Skeletal muscle tissue (tissue), 4 donors: ENCODE results near the gene BTC. TPM values are rescaled to one million over a fixed set of nuclear protein-coding genes. Genes with fewer than 3 reads are reported as not detected.

Experiments used
- H3K27ac ChIP-seq: one replicate; pipeline ENCODE4 v1.7.0; 2013; ENCODE audit warnings: mild to moderate bottlenecking, low read depth, low read length, inconsistent platforms
- H3K27me3 ChIP-seq, 3 donors: one replicate each; pipeline ENCODE4 v1.7.0; 2013; ENCODE audit warnings: low read length in 3 of 3; ENCODE audit not compliant: control insufficient read depth in 3 of 3, insufficient read depth in 3 of 3
- H3K36me3 ChIP-seq, 3 donors: one replicate each; pipeline ENCODE4 v1.7.0; 2013; ENCODE audit warnings: low read length in 3 of 3; ENCODE audit not compliant: control insufficient read depth in 3 of 3, insufficient read depth in 3 of 3
- H3K4me1 ChIP-seq, 3 donors: one replicate each; pipeline ENCODE4 v1.7.0; 2013; ENCODE audit warnings: low read length in 3 of 3, mild to moderate bottlenecking in 3 of 3; ENCODE audit not compliant: control insufficient read depth in 3 of 3, insufficient read depth in 3 of 3
- H3K4me3 ChIP-seq, 3 donors: one replicate each; pipeline ENCODE4 v1.7.0; 2013; ENCODE audit warnings: low read length in 3 of 3
- H3K9ac ChIP-seq, 3 donors: one replicate each; pipeline ENCODE4 v1.7.0; 2013; ENCODE audit warnings: low read length in 3 of 3, mild to moderate bottlenecking in 3 of 3, moderate library complexity in 2 of 3, low read depth in 1 of 3
- H3K9me3 ChIP-seq, 3 donors: one replicate each; pipeline ENCODE4 v1.7.0; 2013; ENCODE audit warnings: low read length in 3 of 3; ENCODE audit not compliant: control insufficient read depth in 3 of 3
- total RNA-seq: library from RNA; depleted of rRNA; stranded (reverse); fragments of >200 nt; gene quantifications from one replicate; pipeline ENCODE4 v1.2.3, GENCODE V29; 2014
- donor health status: Osteomylitis.

Gene BTC
- total RNA-seq, 1 donor from 2014 or later, result 3.1 TPM

- no peaks in the 10 kb centered on the region for H3K36me3 ChIP-seq
- H3K27me3 ChIP-seq, result no peaks in the 10 kb centered on the region
- no peaks in the 10 kb centered on the region for H3K9me3 ChIP-seq
- no peak overlapping the region for H3K9ac ChIP-seq
- no peak overlapping the region for H3K4me3 ChIP-seq
- H3K27ac ChIP-seq, result no peak overlapping the region
- no peaks in the 10 kb centered on the region for H3K4me1 ChIP-seq
Measured at GRCh38 chr4:74764119-74764518, 30.2 kb downstream of the BTC start.

GRCh38 chr4:74758551-74759145 lies 35.7 kb downstream of the BTC start:
- Histone ChIP-seq H3K4me3 (no peak overlapping the region), H3K4me1 (peaks cover 0 to 3% (median 0%) of the 10 kb centered on the region in 3 donors), H3K27ac (no peak overlapping the region), H3K9me3 (no peaks in the 10 kb centered on the region), H3K9ac (no peak overlapping the region), H3K27me3 (no peaks in the 10 kb centered on the region), H3K36me3 (no peaks in the 10 kb centered on the region)

GRCh38 chr4:74757136-74757535 lies 37.2 kb downstream of the BTC start:
- no peak overlapping the region for H3K27ac ChIP-seq

GRCh38 chr4:74755486-74755885 lies 38.8 kb downstream of the BTC start:
- Histone ChIP-seq H3K9me3 (no peaks in the 10 kb centered on the region), H3K27me3 (no peaks in the 10 kb centered on the region), H3K4me3 (peak overlapping the region in 1 of 3 donors; percentile 9), H3K9ac (no peak overlapping the region), H3K36me3 (no peaks in the 10 kb centered on the region), H3K4me1 (peaks cover 0 to 3% (median 0%) of the 10 kb centered on the region in 3 donors), H3K27ac (no peak overlapping the region)

More at GRCh38 chr4:74757136-74757535, 37.2 kb downstream of the BTC start:
- H3K36me3 ChIP-seq, result no peaks in the 10 kb centered on the region
- no peak overlapping the region for H3K4me3 ChIP-seq
- no peak overlapping the region for H3K9ac ChIP-seq
- H3K9me3 ChIP-seq, result no peaks in the 10 kb centered on the region
- H3K27me3 ChIP-seq, result no peaks in the 10 kb centered on the region
- peaks cover 0 to 3% (median 0%) of the 10 kb centered on the region in 3 donors for H3K4me1 ChIP-seq

- H3K27ac ChIP-seq, result no peak overlapping the region
- H3K27me3 ChIP-seq, result no peaks in the 10 kb centered on the region
- peaks cover 0 to 3% (median 0%) of the 10 kb centered on the region in 3 donors for H3K4me1 ChIP-seq
- no peak overlapping the region for H3K9ac ChIP-seq
- no peak overlapping the region for H3K4me3 ChIP-seq
- H3K36me3 ChIP-seq, result no peaks in the 10 kb centered on the region
- H3K9me3 ChIP-seq, result no peaks in the 10 kb centered on the region
Measured at GRCh38 chr4:74754218-74754617, 40.1 kb downstream of the BTC start.

GRCh38 chr4:74752798-74753197 lies 41.5 kb downstream of the BTC start:
- H3K4me1 ChIP-seq, result peaks cover 0 to 3% (median 0%) of the 10 kb centered on the region in 3 donors
- H3K36me3 ChIP-seq, result no peaks in the 10 kb centered on the region
- no peak overlapping the region for H3K27ac ChIP-seq
- no peaks in the 10 kb centered on the region for H3K9me3 ChIP-seq
- H3K4me3 ChIP-seq, result no peak overlapping the region
- H3K27me3 ChIP-seq, result no peaks in the 10 kb centered on the region
- no peak overlapping the region for H3K9ac ChIP-seq

- Histone ChIP-seq H3K27ac (no peak overlapping the region), H3K36me3 (no peaks in the 10 kb centered on the region), H3K9ac (no peak overlapping the region), H3K27me3 (no peaks in the 10 kb centered on the region), H3K4me1 (peaks cover 0 to 3% (median 0%) of the 10 kb centered on the region in 3 donors), H3K4me3 (no peak overlapping the region), H3K9me3 (no peaks in the 10 kb centered on the region)
Measured at GRCh38 chr4:74751856-74752255, 42.5 kb downstream of the BTC start.

- Histone ChIP-seq H3K4me1 (peaks cover 0 to 3% (median 0%) of the 10 kb centered on the region in 3 donors), H3K27ac (no peak overlapping the region), H3K36me3 (no peaks in the 10 kb centered on the region), H3K9ac (no peak overlapping the region), H3K4me3 (no peak overlapping the region), H3K9me3 (no peaks in the 10 kb centered on the region), H3K27me3 (no peaks in the 10 kb centered on the region)
Measured at GRCh38 chr4:74751247-74751646, 43.1 kb downstream of the BTC start.

- Histone ChIP-seq H3K4me3 (no peak overlapping the region), H3K27me3 (no peaks in the 10 kb centered on the region), H3K27ac (no peak overlapping the region), H3K36me3 (no peaks in the 10 kb centered on the region), H3K4me1 (no peaks in the 10 kb centered on the region), H3K9me3 (no peaks in the 10 kb centered on the region), H3K9ac (no peak overlapping the region)
Measured at GRCh38 chr4:74742185-74742584, 52.1 kb downstream of the BTC start.

- Histone ChIP-seq H3K4me1 (no peaks in the 10 kb centered on the region), H3K9ac (no peak overlapping the region), H3K27me3 (no peaks in the 10 kb centered on the region), H3K4me3 (no peak overlapping the region), H3K9me3 (no peaks in the 10 kb centered on the region), H3K27ac (no peak overlapping the region), H3K36me3 (no peaks in the 10 kb centered on the region)
Measured at GRCh38 chr4:74738464-74739143, 55.7 kb downstream of the BTC start.
